Breast epithelium (tissue), 3 donors: Measurements from ENCODE around the gene RPL19.

Experiments used
- CTCF ChIP-seq, 3 donors: fragments of 450-650 bp; IDR thresholded peaks; one replicate each; pipeline ENCODE4 v1.5.1; 2016 to 2017; ENCODE audit warnings: antibody characterized with exemption in 3 of 3, mild to moderate bottlenecking in 3 of 3, moderate library complexity in 3 of 3
- POLR2AphosphoS5 ChIP-seq, 3 donors: sonication (generic); formaldehyde crosslinking; IDR thresholded peaks; one replicate each; pipeline ENCODE4 v1.6.1; 2017; ENCODE audit warnings: antibody characterized with exemption in 3 of 3

GRCh38 chr17:39194089-39194984 is 5.7 kb upstream of the RPL19 start:
- TF ChIP-seq CTCF (IDR thresholded peaks at IDR 0.05) (no peak), POLR2AphosphoS5 (IDR thresholded peaks at IDR 0.05) (no peak)
